Renal pelvis (tissue), 4 donors: Measurements from ENCODE around the gene CLIC5. TPM values are rescaled to one million over a fixed set of nuclear protein-coding genes. Genes with fewer than 3 reads are reported as not detected.

Source experiments
- DNase-seq: peaks from one replicate; pipeline ENCODE4 v3.0.0-alpha.2; 2013
- polyA plus RNA-seq, 3 donors: library from polyadenylated mRNA; unstranded; fragments of 120-200 nt; gene quantifications; one replicate each; pipeline ENCODE4 v1.2.1, GENCODE V29; 2013; ENCODE audit not compliant: insufficient read length in 3 of 3

CLIC5 gene
- polyA plus RNA-seq, 3 donors = 191 to 218 (median 212) TPM

- no peak for DNase-seq
Measured at GRCh38 chr6:45900808-45901752, 114.6 kb downstream of the CLIC5 start.

GRCh38 chr6:45899683-45899946 is 116.0 kb downstream of the CLIC5 start:
- DNase-seq = no peak

GRCh38 chr6:45898941-45899682 is 116.5 kb downstream of the CLIC5 start:
- no peak for DNase-seq

- no peak for DNase-seq
Measured at GRCh38 chr6:45896783-45897441, 118.7 kb downstream of the CLIC5 start.

- no peak for DNase-seq
Measured at GRCh38 chr6:45895569-45895968, 120.1 kb downstream of the CLIC5 start.

- DNase-seq = no peak
Measured at GRCh38 chr6:45892696-45893245, 122.9 kb downstream of the CLIC5 start.

- DNase-seq = no peak
Measured at GRCh38 chr6:45892196-45892595, 123.5 kb downstream of the CLIC5 start.

- no peak for DNase-seq
Measured at GRCh38 chr6:45886776-45887175, 128.9 kb downstream of the CLIC5 start.

- no peak for DNase-seq
Measured at GRCh38 chr6:45884336-45884735, 131.3 kb downstream of the CLIC5 start.

- no peak for DNase-seq
Measured at GRCh38 chr6:45882671-45883070, 133.0 kb downstream of the CLIC5 start.

- DNase-seq = no peak
Measured at GRCh38 chr6:45881705-45882467, 133.8 kb downstream of the CLIC5 start.

GRCh38 chr6:45880676-45881075 is 135.0 kb downstream of the CLIC5 start:
- DNase-seq = peak; percentile 26

- DNase-seq = peak; percentile 75
Measured at GRCh38 chr6:45880159-45880558, 135.5 kb downstream of the CLIC5 start.

GRCh38 chr6:45877970-45878590 is 137.6 kb downstream of the CLIC5 start:
- no peak for DNase-seq

- no peak for DNase-seq
Measured at GRCh38 chr6:45872827-45873365, 142.8 kb downstream of the CLIC5 start.

- no peak for DNase-seq
Measured at GRCh38 chr6:45870531-45870930, 145.1 kb downstream of the CLIC5 start.

GRCh38 chr6:45864651-45865050 is 151.0 kb downstream of the CLIC5 start:
- no peak for DNase-seq

GRCh38 chr6:45858691-45859090 is 157.0 kb downstream of the CLIC5 start:
- no peak for DNase-seq

GRCh38 chr6:45857827-45858226 is 157.8 kb downstream of the CLIC5 start:
- no peak for DNase-seq

GRCh38 chr6:45855642-45856394 is 159.8 kb downstream of the CLIC5 start:
- DNase-seq = no peak
